ENCODE results near the gene FXYD2. TPM values are rescaled to one million over a fixed set of nuclear protein-coding genes. Genes with fewer than 3 reads are reported as not detected.

FXYD2 gene
- total RNA-seq, 4 donors from 2014 or later, result 0.19 to 0.95 TPM; not detected in 2

- Histone ChIP-seq H3K4me3 (no peak overlapping the region), H3K4me1 (peaks cover 0 to 6% (median 0%) of the 10 kb centered on the region in 3 donors), H3K9me3 (no peaks in the 10 kb centered on the region), H3K27me3 (peaks cover 0 to 26% (median 0%) of the 10 kb centered on the region in 4 donors), H3K36me3 (no peaks in the 10 kb centered on the region), H3K27ac (peak overlapping the region in 1 of 4 donors; percentile 39)
- TF ChIP-seq POLR2A (IDR thresholded peaks at IDR 0.05) (no peak), CTCF (IDR thresholded peaks at IDR 0.05) (no peak)
- no peak for DNase-seq
- intact Hi-C loops (cut with DNase I), result loop anchor here (2.0 to 5.0 kb wide), 2 partner anchors 104 to 210 kb away; no protein-coding TSS in a partner anchor
- 56 to 88% methylated on average over 6 to 7 of the region's 16 CpGs for WGBS, 2 donors
These were observed 17.8 kb upstream of the FXYD2 start for GRCh38 chr11:117842131-117842941.

GRCh38 chr11:117841551-117842031, 17.0 kb upstream of the FXYD2 start:
- TF ChIP-seq POLR2A (IDR thresholded peaks at IDR 0.05) (no peak), CTCF (IDR thresholded peaks at IDR 0.05) (no peak)
- H3K27ac ChIP-seq, result peak overlapping the region in 1 of 4 donors; percentile 40
- H3K36me3 ChIP-seq, result no peaks in the 10 kb centered on the region
- no peak for DNase-seq
- 82 to 85% methylated on average over 4 to 6 of the region's 7 CpGs for WGBS, 2 donors
- no peak overlapping the region for H3K4me3 ChIP-seq
- intact Hi-C loops (cut with DNase I), result loop anchor here (2.0 to 5.0 kb wide), 2 partner anchors 105 to 211 kb away; no protein-coding TSS in a partner anchor
- peaks cover 0 to 6% (median 0%) of the 10 kb centered on the region in 3 donors for H3K4me1 ChIP-seq
- no peaks in the 10 kb centered on the region for H3K9me3 ChIP-seq
- peaks cover 0 to 33% (median 0%) of the 10 kb centered on the region in 4 donors for H3K27me3 ChIP-seq

GRCh38 chr11:117840881-117841550, 16.5 kb upstream of the FXYD2 start:
- Histone ChIP-seq H3K4me1 (peaks cover 0 to 6% (median 0%) of the 10 kb centered on the region in 3 donors), H3K27ac (no peak overlapping the region), H3K9me3 (no peaks in the 10 kb centered on the region), H3K4me3 (no peak overlapping the region), H3K36me3 (no peaks in the 10 kb centered on the region), H3K27me3 (peaks cover 0 to 38% (median 0%) of the 10 kb centered on the region in 4 donors)
- TF ChIP-seq POLR2A (IDR thresholded peaks at IDR 0.05) (no peak), CTCF (IDR thresholded peaks at IDR 0.05) (no peak)
- intact Hi-C loops (cut with DNase I), result loop anchor here (5.0 kb wide), 1 partner anchor 211 kb away; no protein-coding TSS in a partner anchor
- DNase-seq, result no peak
- 75 to 78% methylated on average over 6 to 8 of the region's 11 CpGs for WGBS, 2 donors

GRCh38 chr11:117839936-117840813, 15.6 kb upstream of the FXYD2 start:
- intact Hi-C loops (cut with DNase I), result loop anchor here (5.0 kb wide), 1 partner anchor 212 kb away; no protein-coding TSS in a partner anchor
- Histone ChIP-seq H3K4me3 (no peak overlapping the region), H3K9me3 (no peaks in the 10 kb centered on the region), H3K27me3 (peaks cover 0 to 38% (median 0%) of the 10 kb centered on the region in 4 donors), H3K4me1 (peaks cover 0 to 6% (median 0%) of the 10 kb centered on the region in 3 donors), H3K36me3 (no peaks in the 10 kb centered on the region), H3K27ac (no peak overlapping the region)
- DNase-seq, result no peak
- TF ChIP-seq CTCF (IDR thresholded peaks at IDR 0.05) (no peak), POLR2A (IDR thresholded peaks at IDR 0.05) (no peak)
- WGBS, 2 donors, result 81 to 100% methylated on average over 1 to 6 of the region's 10 CpGs
